ENCODE results near the gene AHDC1. TPM values are rescaled to one million over a fixed set of nuclear protein-coding genes. Genes with fewer than 3 reads are reported as not detected.

AHDC1 gene
- total and polyA plus RNA-seq, 9 of the 15 experiments (the other 6 are each of a cell fraction or from before 2014, with no cell fraction given) = 0.21 to 36.4 (median 4.7) TPM

GRCh38 chr1:27595597-27595996 lies 8.3 kb downstream of the AHDC1 start:
- BruUV-seq (replicated peaks) = no TSS peak
- FAIRE-seq = peak; percentile 54
- H4K20me1 ChIP-seq (replicated peaks; ENCODE audit: control insufficient read depth, insufficient read depth, low read length) = peaks cover 69% of the 10 kb centered on the region
- peaks cover 19% of the 10 kb centered on the region for H3K9me1 ChIP-seq (ENCODE audit: control insufficient read depth, insufficient read depth, low read length)
- H3K4me3 ChIP-seq = no peak overlapping the region
- no peak for DNase-seq (ENCODE audit: extremely low read depth in 1 of 4, low spot score in 3 of 4)
- 70% methylated on average over 5 of the region's 5 CpGs for WGBS (ENCODE audit: insufficient coverage, low coverage, missing lambda C conversion rate)
- H3K36me3 ChIP-seq (ENCODE audit: control insufficient read depth, insufficient read depth, low read length) = peaks cover 42% of the 10 kb centered on the region; the same call in 2 of the 3 replicates
- no peak overlapping the region for H2AFZ ChIP-seq (ENCODE audit: low read depth, low read length)
- ATAC-seq = no peak
- POLR2A ChIA-PET = interaction anchor here (0.6 to 1.4 kb wide), 5 partner anchors 12 to 98 kb away, joined by 3 to 4 read pairs (median 3); no protein-coding TSS in a partner anchor
- H3K9ac ChIP-seq (ENCODE audit: insufficient read depth in 1 of 2, low read depth in 2 of 2, low read length in 2 of 2) = no peak overlapping the region
- H3K27ac ChIP-seq (ENCODE audit: extremely low read depth, low read depth, low read length) = no peak overlapping the region
- no peak for TF ChIP-seq RUNX1 (IDR thresholded peaks at IDR 0.05; ENCODE audit: low read depth)
- no peak for TF ChIP-seq MAFG (tag; conservative IDR thresholded peaks at IDR 0.05)
- no peak for TF ChIP-seq MAZ (CRISPR knock-in tag; conservative IDR thresholded peaks at IDR 0.05 in 1 of 2, IDR thresholded peaks at IDR 0.05 in 1 of 2)
- no peak for TF ChIP-seq SIN3B (IDR thresholded peaks at IDR 0.05; ENCODE audit: low read depth)
- no peak for TF ChIP-seq ZNF398 (CRISPR knock-in tag; IDR thresholded peaks at IDR 0.05)
- no peak for TF ChIP-seq ESRRB (CRISPR knock-in tag; IDR thresholded peaks at IDR 0.05; ENCODE audit: borderline replicate concordance)
- TF ChIP-seq FOS (IDR thresholded peaks at IDR 0.05; ENCODE audit: extremely low read depth, insufficient read length) = no peak
- TF ChIP-seq KLF1 (tag; IDR thresholded peaks at IDR 0.05) = no peak
- no peak for TF ChIP-seq EP400 (IDR thresholded peaks at IDR 0.05)
- no peak for TF ChIP-seq HMG20A (CRISPR knock-in tag; conservative IDR thresholded peaks at IDR 0.05)
- no peak for TF ChIP-seq CREBBP (IDR thresholded peaks at IDR 0.05; ENCODE audit: low read depth, low read length)
- no peak for TF ChIP-seq C11orf30 (IDR thresholded peaks at IDR 0.05; ENCODE audit: low read depth)
- TF ChIP-seq TRIM28 (IDR thresholded peaks at IDR 0.05) = no peak
- TF ChIP-seq NR1H2 (CRISPR knock-in tag; IDR thresholded peaks at IDR 0.05) = no peak
- TF ChIP-seq ZFP30 (CRISPR knock-in tag; IDR thresholded peaks at IDR 0.05; ENCODE audit: borderline replicate concordance) = no peak
- TF ChIP-seq NFE2L1 (tag; IDR thresholded peaks at IDR 0.05; ENCODE audit: borderline replicate concordance, low read depth) = no peak
- no peak for TF ChIP-seq ZNF217 (CRISPR knock-in tag; IDR thresholded peaks at IDR 0.05)
- TF ChIP-seq TSC22D4 (tag; IDR thresholded peaks at IDR 0.05) = no peak
- peaks cover 96% of the 10 kb centered on the region for H3K79me2 ChIP-seq (ENCODE audit: control insufficient read depth, insufficient read depth, low read length)
- H3K9me3 ChIP-seq (replicated peaks; ENCODE audit: control insufficient read depth, insufficient read depth, low read depth, low read length) = no peaks in the 10 kb centered on the region
- in situ Hi-C loops (cut with MboI) = no loop called here
- CTCF ChIA-PET (ENCODE audit: low intra/inter-chr PET ratio) = no interaction called here
- H3K4me1 ChIP-seq (replicated peaks in 1 of 2; ENCODE audit: control insufficient read depth in 2 of 2, insufficient read depth in 2 of 2, low read length in 2 of 2) = peaks cover 55 to 88% of the 10 kb centered on the region in 2 experiments
- intact Hi-C loops (cut with micrococcal nuclease) = no loop called here
- no peaks in the 10 kb centered on the region for H3K27me3 ChIP-seq (ENCODE audit: control insufficient read depth in 2 of 2, insufficient read depth in 2 of 2, low read length in 2 of 2)
- H3K4me2 ChIP-seq (ENCODE audit: insufficient read depth, low read length) = no peak overlapping the region

All from K562 (cell line).